PC-9 (cell line): ENCODE measurements around the gene ACSL4.

Experiments used
- EZH2 ChIP-seq: fragments of 200-600 bp; sonication (generic); IDR thresholded peaks from 2 replicates; pipeline ENCODE4 v1.8.0; 2017; ENCODE audit warnings: antibody characterized with exemption, low read depth
- TF ChIP-seq, protein P1 (sequence below): fragments of 200-600 bp; sonication (generic); conservative IDR thresholded peaks from 2 replicates; pipeline ENCODE4 v1.6.1; 2017; ENCODE audit warnings: mixed run types, antibody characterized with exemption, mild to moderate bottlenecking, moderate library complexity

GRCh38 chrX:109643687-109644086 lies 89.4 kb downstream of the ACSL4 start:
- TF ChIP-seq, protein P1, sequence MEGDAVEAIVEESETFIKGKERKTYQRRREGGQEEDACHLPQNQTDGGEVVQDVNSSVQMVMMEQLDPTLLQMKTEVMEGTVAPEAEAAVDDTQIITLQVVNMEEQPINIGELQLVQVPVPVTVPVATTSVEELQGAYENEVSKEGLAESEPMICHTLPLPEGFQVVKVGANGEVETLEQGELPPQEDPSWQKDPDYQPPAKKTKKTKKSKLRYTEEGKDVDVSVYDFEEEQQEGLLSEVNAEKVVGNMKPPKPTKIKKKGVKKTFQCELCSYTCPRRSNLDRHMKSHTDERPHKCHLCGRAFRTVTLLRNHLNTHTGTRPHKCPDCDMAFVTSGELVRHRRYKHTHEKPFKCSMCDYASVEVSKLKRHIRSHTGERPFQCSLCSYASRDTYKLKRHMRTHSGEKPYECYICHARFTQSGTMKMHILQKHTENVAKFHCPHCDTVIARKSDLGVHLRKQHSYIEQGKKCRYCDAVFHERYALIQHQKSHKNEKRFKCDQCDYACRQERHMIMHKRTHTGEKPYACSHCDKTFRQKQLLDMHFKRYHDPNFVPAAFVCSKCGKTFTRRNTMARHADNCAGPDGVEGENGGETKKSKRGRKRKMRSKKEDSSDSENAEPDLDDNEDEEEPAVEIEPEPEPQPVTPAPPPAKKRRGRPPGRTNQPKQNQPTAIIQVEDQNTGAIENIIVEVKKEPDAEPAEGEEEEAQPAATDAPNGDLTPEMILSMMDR: no peak
- no peak for TF ChIP-seq EZH2
